DOHH2 (cell line): ENCODE data around the gene PAX6.

Experiments used
- H3F3A ChIP-seq: fragments of 200-600 bp; sonication (generic), shearing (Covaris generic); 2 replicates; pipeline ENCODE4 v1.6.0; 2016; ENCODE audit warnings: antibody characterized with exemption, mild to moderate bottlenecking; ENCODE audit not compliant: control insufficient read depth, insufficient read depth
- H3K27ac ChIP-seq: fragments of 200-600 bp; sonication (generic); 2 replicates; pipeline ENCODE4 v1.5.1; 2014; ENCODE audit warnings: low read depth, mild to moderate bottlenecking, low read length, moderate library complexity
- H3K27me3 ChIP-seq: fragments of 200-600 bp; sonication (generic); 2 replicates; pipeline ENCODE4 v1.6.1; 2014; ENCODE audit warnings: mild to moderate bottlenecking, low read length, mixed read lengths; ENCODE audit not compliant: control insufficient read depth
- H3K36me3 ChIP-seq: fragments of 200-600 bp; sonication (generic); 2 replicates; pipeline ENCODE4 v1.6.1; 2014; ENCODE audit warnings: mild to moderate bottlenecking, low read length, moderate library complexity, mixed read lengths; ENCODE audit not compliant: control insufficient read depth
- H3K4me1 ChIP-seq: fragments of 200-600 bp; sonication (generic); 2 replicates; pipeline ENCODE4 v1.6.1; 2014; ENCODE audit warnings: mild to moderate bottlenecking, low read length, mixed read lengths; ENCODE audit not compliant: control insufficient read depth
- H3K4me2 ChIP-seq: fragments of 200-600 bp; sonication (generic); 2 replicates; pipeline ENCODE4 v1.6.0; 2014; ENCODE audit warnings: mild to moderate bottlenecking, low read length, moderate library complexity
- H3K4me3 ChIP-seq: fragments of 200-600 bp; sonication (generic); 2 replicates; pipeline ENCODE4 v1.5.1; 2014; ENCODE audit warnings: mild to moderate bottlenecking, low read length, mixed read lengths
- H3K79me2 ChIP-seq: fragments of 200-600 bp; sonication (generic); 2 replicates; pipeline ENCODE4 v1.6.1; 2014; ENCODE audit warnings: mild to moderate bottlenecking, low read length, mixed read lengths; ENCODE audit not compliant: control insufficient read depth
- H3K9me2 ChIP-seq: fragments of 200-600 bp; sonication (generic); replicated peaks from 2 replicates; pipeline ENCODE4 v1.6.1; 2014; ENCODE audit warnings: mild to moderate bottlenecking, low read length, mixed read lengths; ENCODE audit not compliant: control insufficient read depth
- H3K9me3 ChIP-seq: fragments of 200-600 bp; sonication (generic); 2 replicates; pipeline ENCODE4 v1.6.1; 2014; ENCODE audit warnings: antibody characterized with exemption, low read length, mixed read lengths; ENCODE audit not compliant: control insufficient read depth, insufficient read depth
- H4K20me1 ChIP-seq: fragments of 200-600 bp; sonication (generic); 2 replicates; pipeline ENCODE4 v1.6.0; 2014; ENCODE audit warnings: low read depth, mild to moderate bottlenecking, antibody characterized with exemption, low read length, moderate library complexity; ENCODE audit not compliant: control insufficient read depth, insufficient read depth
- EZH2phosphoT487 ChIP-seq: fragments of 200-600 bp; sonication (generic); IDR thresholded peaks from 2 replicates; pipeline ENCODE4 v1.6.1; 2017; ENCODE audit warnings: borderline replicate concordance, mild to moderate bottlenecking, antibody characterized with exemption, low read length, moderate library complexity, mixed read lengths
- TF ChIP-seq, protein P1 (sequence below): fragments of 200-600 bp; sonication (generic); IDR thresholded peaks from one replicate; pipeline ENCODE4 v1.5.1; 2014; ENCODE audit warnings: antibody characterized with exemption, mild to moderate bottlenecking, low read depth, low read length; ENCODE audit not compliant: poor library complexity, severe bottlenecking

Gene PAX6

DNA sequence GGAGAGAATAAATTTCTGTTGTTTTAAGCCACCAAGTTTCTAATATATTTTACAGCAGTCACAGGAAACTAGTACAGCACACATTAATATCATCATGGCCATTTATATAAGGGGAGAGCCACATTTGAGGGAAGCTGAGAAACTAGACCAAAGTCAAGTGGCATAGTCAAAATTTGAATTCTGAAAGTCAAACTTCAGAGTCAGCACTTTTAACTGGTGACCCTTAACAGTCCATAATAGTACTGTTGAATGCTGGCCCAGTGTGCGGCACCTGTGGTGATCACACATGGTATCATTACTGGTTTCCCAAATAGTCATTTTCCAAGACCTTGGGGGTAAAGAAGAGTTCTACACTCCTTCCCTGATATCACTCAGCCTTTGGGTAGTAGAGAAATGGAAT lies 44.3 kb upstream of the PAX6 start:
- no peaks in the 10 kb centered on the region for H3K79me2 ChIP-seq
- no peak overlapping the region for H3K27ac ChIP-seq
- no peaks in the 10 kb centered on the region for H4K20me1 ChIP-seq
- H3K36me3 ChIP-seq, result no peaks in the 10 kb centered on the region
- H3K4me1 ChIP-seq, result no peaks in the 10 kb centered on the region
- no peaks in the 10 kb centered on the region for H3K9me2 ChIP-seq
- no peaks in the 10 kb centered on the region for H3K9me3 ChIP-seq
- no peaks in the 10 kb centered on the region for H3F3A ChIP-seq
- H3K4me3 ChIP-seq, result no peak overlapping the region
- no peak for TF ChIP-seq EZH2phosphoT487
- TF ChIP-seq, protein P1, sequence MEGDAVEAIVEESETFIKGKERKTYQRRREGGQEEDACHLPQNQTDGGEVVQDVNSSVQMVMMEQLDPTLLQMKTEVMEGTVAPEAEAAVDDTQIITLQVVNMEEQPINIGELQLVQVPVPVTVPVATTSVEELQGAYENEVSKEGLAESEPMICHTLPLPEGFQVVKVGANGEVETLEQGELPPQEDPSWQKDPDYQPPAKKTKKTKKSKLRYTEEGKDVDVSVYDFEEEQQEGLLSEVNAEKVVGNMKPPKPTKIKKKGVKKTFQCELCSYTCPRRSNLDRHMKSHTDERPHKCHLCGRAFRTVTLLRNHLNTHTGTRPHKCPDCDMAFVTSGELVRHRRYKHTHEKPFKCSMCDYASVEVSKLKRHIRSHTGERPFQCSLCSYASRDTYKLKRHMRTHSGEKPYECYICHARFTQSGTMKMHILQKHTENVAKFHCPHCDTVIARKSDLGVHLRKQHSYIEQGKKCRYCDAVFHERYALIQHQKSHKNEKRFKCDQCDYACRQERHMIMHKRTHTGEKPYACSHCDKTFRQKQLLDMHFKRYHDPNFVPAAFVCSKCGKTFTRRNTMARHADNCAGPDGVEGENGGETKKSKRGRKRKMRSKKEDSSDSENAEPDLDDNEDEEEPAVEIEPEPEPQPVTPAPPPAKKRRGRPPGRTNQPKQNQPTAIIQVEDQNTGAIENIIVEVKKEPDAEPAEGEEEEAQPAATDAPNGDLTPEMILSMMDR, result no peak
- H3K4me2 ChIP-seq, result no peak overlapping the region
- no peaks in the 10 kb centered on the region for H3K27me3 ChIP-seq

DNA sequence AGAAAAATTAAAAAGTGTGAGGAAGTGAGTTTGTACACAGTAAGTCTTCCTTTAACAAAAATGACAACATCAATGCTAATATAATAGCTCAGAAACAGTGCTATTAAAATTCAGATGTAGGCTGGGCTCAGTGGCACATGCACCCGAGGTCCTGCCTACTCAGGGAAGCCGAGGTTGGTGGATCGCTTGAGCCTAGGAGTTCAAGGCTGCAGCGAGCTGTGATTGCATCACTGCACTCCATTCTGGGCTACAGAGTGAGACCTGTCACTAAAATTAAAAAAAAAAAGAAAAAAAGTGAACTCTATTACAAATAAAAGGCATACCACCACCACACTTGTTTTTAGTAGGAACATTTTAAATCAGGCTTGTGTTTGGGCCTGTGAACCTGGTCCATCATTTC lies 39.2 kb upstream of the PAX6 start:
- H3K4me1 ChIP-seq, result no peaks in the 10 kb centered on the region
- H3F3A ChIP-seq, result no peaks in the 10 kb centered on the region
- H3K4me2 ChIP-seq, result no peak overlapping the region
- H3K27ac ChIP-seq, result no peak overlapping the region
- H3K9me2 ChIP-seq, result no peaks in the 10 kb centered on the region
- no peaks in the 10 kb centered on the region for H3K9me3 ChIP-seq
- no peak overlapping the region for H3K4me3 ChIP-seq
- H3K27me3 ChIP-seq, result no peaks in the 10 kb centered on the region
- no peaks in the 10 kb centered on the region for H4K20me1 ChIP-seq
- no peaks in the 10 kb centered on the region for H3K79me2 ChIP-seq
- no peaks in the 10 kb centered on the region for H3K36me3 ChIP-seq
- no peak for TF ChIP-seq EZH2phosphoT487
- TF ChIP-seq, protein P1, result no peak

DNA sequence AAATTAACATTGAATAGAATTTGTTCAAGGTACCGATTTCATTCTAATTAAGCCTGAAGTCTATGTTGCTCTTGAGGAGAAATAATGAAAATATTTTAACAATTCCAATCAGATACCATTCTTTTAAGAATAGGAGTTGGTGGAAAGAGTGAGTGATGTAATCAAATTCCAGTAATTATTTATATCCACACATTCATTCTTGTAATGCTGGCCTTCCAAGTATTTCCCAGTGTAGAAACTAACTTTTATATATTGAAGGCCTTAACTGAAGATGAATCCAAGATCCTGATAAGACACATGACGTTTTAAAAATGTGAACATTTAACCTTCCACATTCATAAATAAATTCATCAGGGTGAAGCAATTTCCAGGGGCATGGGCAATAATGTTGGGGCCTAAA lies 36.6 kb upstream of the PAX6 start:
- TF ChIP-seq, protein P1, result no peak
- no peak for TF ChIP-seq EZH2phosphoT487
- Histone ChIP-seq H3K4me3 (no peak overlapping the region), H3K36me3 (no peaks in the 10 kb centered on the region), H3K27me3 (no peaks in the 10 kb centered on the region), H3K4me2 (no peak overlapping the region), H4K20me1 (no peaks in the 10 kb centered on the region), H3K4me1 (no peaks in the 10 kb centered on the region), H3K9me2 (no peaks in the 10 kb centered on the region), H3K27ac (no peak overlapping the region), H3K9me3 (no peaks in the 10 kb centered on the region), H3F3A (no peaks in the 10 kb centered on the region), H3K79me2 (no peaks in the 10 kb centered on the region)

DNA sequence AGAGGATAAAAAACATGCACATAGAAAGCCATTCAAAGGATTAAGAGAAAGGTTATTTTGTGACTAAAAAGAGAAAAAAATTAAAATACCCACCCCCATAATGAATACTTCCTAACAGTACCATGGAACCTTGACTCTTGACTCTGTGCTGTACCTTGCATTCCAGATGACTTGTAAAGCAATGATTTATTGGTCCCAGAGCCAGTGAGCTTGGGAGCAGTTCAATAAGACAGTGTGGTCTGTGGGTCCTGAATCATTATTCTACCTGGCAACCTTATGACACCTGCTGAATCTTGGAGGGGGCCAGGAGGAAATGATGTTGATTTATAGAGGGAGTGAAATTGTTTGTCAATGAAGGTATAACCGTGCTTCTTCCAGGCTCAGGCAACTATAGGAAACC lies 34.2 kb upstream of the PAX6 start:
- no peaks in the 10 kb centered on the region for H3K9me2 ChIP-seq
- no peaks in the 10 kb centered on the region for H3K4me1 ChIP-seq
- H3K79me2 ChIP-seq, result no peaks in the 10 kb centered on the region
- no peaks in the 10 kb centered on the region for H4K20me1 ChIP-seq
- H3K27ac ChIP-seq, result no peak overlapping the region
- no peak overlapping the region for H3K4me2 ChIP-seq
- no peaks in the 10 kb centered on the region for H3K36me3 ChIP-seq
- H3K4me3 ChIP-seq, result no peak overlapping the region
- H3K27me3 ChIP-seq, result no peaks in the 10 kb centered on the region
- H3K9me3 ChIP-seq, result no peaks in the 10 kb centered on the region
- TF ChIP-seq, protein P1, result no peak
- TF ChIP-seq EZH2phosphoT487, result no peak
- no peaks in the 10 kb centered on the region for H3F3A ChIP-seq
